ENCODE measurements around the gene OTULINL. TPM values are rescaled to one million over a fixed set of nuclear protein-coding genes. Genes with fewer than 3 reads are reported as not detected.

The OTULINL gene
- polyA plus RNA-seq, 1 donor (not counting 4 experiments of a cell fraction or from before 2014, with no cell fraction given) = 0.62 TPM

DNA sequence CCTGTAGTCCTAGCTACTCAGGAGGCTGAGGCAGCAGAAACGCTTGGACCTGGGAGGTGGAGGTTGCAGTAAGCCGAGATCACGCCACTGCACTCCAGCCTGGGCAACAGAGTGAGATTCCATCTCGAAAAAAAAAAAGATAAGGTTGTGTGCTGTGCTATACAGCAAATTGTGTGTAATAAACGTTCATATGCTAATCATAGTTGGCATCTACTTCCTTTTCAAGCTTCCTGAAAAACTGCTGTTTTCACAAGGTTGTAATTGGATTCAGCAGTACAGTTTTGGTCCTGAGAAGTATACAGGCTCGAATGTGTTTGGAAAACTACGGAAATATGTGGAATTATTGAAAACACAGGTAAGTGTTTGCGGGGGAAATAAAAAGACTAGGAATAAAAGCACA is 25.5 kb downstream of the OTULINL start:
- H3K79me2 ChIP-seq (ENCODE audit: control insufficient read depth, insufficient read depth, low read length) = no peaks in the 10 kb centered on the region
- H3K4me2 ChIP-seq (ENCODE audit: control insufficient read depth, extremely low read depth, insufficient read depth, low read depth, low read length) = no peak overlapping the region
- H3K4me3 ChIP-seq (ENCODE audit: control insufficient read depth in 2 of 3, extremely low read depth in 1 of 3, insufficient read depth in 2 of 3, low read depth in 1 of 3, low read length in 3 of 3) = no peak overlapping the region
- H4K20me1 ChIP-seq (ENCODE audit: control insufficient read depth, extremely low read depth, insufficient read depth, low read length) = no peaks in the 10 kb centered on the region
- no peak overlapping the region for H3K27ac ChIP-seq (ENCODE audit: control insufficient read depth, insufficient read depth, low read length)
- no peaks in the 10 kb centered on the region for H3K9me3 ChIP-seq (ENCODE audit: control insufficient read depth, low read depth, low read length)
- H2AFZ ChIP-seq (ENCODE audit: control insufficient read depth, low read length) = no peak overlapping the region
- FAIRE-seq (no peak), DNase-seq (ENCODE audit: low read depth, low spot score) (no peak)
- no peaks in the 10 kb centered on the region for H3K9me1 ChIP-seq (ENCODE audit: control insufficient read depth, extremely low read depth, insufficient read depth, low read length)
- H3K4me1 ChIP-seq (ENCODE audit: control insufficient read depth, extremely low read depth, insufficient read depth, low read length) = no peaks in the 10 kb centered on the region
- TF ChIP-seq EZH2 (IDR thresholded peaks at IDR 0.05; ENCODE audit: low read length) = no peak
- TF ChIP-seq, protein P1, sequence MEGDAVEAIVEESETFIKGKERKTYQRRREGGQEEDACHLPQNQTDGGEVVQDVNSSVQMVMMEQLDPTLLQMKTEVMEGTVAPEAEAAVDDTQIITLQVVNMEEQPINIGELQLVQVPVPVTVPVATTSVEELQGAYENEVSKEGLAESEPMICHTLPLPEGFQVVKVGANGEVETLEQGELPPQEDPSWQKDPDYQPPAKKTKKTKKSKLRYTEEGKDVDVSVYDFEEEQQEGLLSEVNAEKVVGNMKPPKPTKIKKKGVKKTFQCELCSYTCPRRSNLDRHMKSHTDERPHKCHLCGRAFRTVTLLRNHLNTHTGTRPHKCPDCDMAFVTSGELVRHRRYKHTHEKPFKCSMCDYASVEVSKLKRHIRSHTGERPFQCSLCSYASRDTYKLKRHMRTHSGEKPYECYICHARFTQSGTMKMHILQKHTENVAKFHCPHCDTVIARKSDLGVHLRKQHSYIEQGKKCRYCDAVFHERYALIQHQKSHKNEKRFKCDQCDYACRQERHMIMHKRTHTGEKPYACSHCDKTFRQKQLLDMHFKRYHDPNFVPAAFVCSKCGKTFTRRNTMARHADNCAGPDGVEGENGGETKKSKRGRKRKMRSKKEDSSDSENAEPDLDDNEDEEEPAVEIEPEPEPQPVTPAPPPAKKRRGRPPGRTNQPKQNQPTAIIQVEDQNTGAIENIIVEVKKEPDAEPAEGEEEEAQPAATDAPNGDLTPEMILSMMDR (optimal IDR thresholded peaks at IDR 0.05 in 1 of 3, IDR thresholded peaks at IDR 0.05 in 1 of 3, conservative IDR thresholded peaks at IDR 0.05 in 1 of 3; ENCODE audit: extremely low read depth in 1 of 3, insufficient read depth in 2 of 3, low read length in 3 of 3) = no peak
- no peak overlapping the region for H3K9ac ChIP-seq (ENCODE audit: control insufficient read depth, extremely low read depth, insufficient read depth, low read length)
- no peaks in the 10 kb centered on the region for H3K36me3 ChIP-seq (ENCODE audit: control insufficient read depth in 2 of 2, extremely low read depth in 1 of 2, insufficient read depth in 2 of 2, low read length in 2 of 2)
- dilution Hi-C loops (cut with MboI; ENCODE audit: extremely low pct_ligation_motif_present, low sequenced_read_pairs) = no loop called here
- H3K27me3 ChIP-seq (ENCODE audit: control insufficient read depth, extremely low read depth, insufficient read depth, low read length) = no peaks in the 10 kb centered on the region

DNA sequence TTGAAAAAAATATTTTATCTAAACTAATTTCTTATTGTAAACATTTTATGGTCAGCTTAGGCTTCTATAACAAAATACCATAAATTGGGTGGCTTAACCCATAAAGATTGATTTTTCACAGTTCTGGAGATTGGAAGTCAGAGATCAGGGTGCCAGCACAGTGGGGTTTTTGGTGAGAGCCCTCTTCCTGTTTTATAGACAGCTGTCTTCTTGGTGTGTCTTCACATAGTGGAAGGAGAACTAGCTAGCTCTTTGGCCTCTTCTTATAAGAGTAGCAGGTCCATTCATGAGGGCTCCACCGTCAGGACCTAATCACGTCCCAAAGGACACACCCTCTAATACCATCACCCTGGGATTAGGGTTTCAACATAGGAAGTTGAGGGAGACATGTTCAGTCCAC is 26.6 kb downstream of the OTULINL start:
- Histone ChIP-seq H3K4me3 (ENCODE audit: control insufficient read depth in 2 of 3, extremely low read depth in 1 of 3, insufficient read depth in 2 of 3, low read depth in 1 of 3, low read length in 3 of 3) (no peak overlapping the region), H4K20me1 (ENCODE audit: control insufficient read depth, extremely low read depth, insufficient read depth, low read length) (no peaks in the 10 kb centered on the region), H3K4me1 (ENCODE audit: control insufficient read depth, extremely low read depth, insufficient read depth, low read length) (no peaks in the 10 kb centered on the region), H3K27ac (ENCODE audit: control insufficient read depth, insufficient read depth, low read length) (no peak overlapping the region), H3K27me3 (ENCODE audit: control insufficient read depth, extremely low read depth, insufficient read depth, low read length) (no peaks in the 10 kb centered on the region), H3K4me2 (ENCODE audit: control insufficient read depth, extremely low read depth, insufficient read depth, low read depth, low read length) (no peak overlapping the region), H3K9me3 (ENCODE audit: control insufficient read depth, low read depth, low read length) (no peaks in the 10 kb centered on the region), H3K36me3 (ENCODE audit: control insufficient read depth in 2 of 2, extremely low read depth in 1 of 2, insufficient read depth in 2 of 2, low read length in 2 of 2) (no peaks in the 10 kb centered on the region), H3K79me2 (ENCODE audit: control insufficient read depth, insufficient read depth, low read length) (no peaks in the 10 kb centered on the region), H3K9ac (ENCODE audit: control insufficient read depth, extremely low read depth, insufficient read depth, low read length) (no peak overlapping the region), H3K9me1 (ENCODE audit: control insufficient read depth, extremely low read depth, insufficient read depth, low read length) (no peaks in the 10 kb centered on the region), H2AFZ (ENCODE audit: control insufficient read depth, low read length) (no peak overlapping the region)
- FAIRE-seq (no peak), DNase-seq (ENCODE audit: low read depth, low spot score) (no peak)
- dilution Hi-C loops (cut with MboI; ENCODE audit: extremely low pct_ligation_motif_present, low sequenced_read_pairs) = no loop called here
- TF ChIP-seq, protein P1 (optimal IDR thresholded peaks at IDR 0.05 in 1 of 3, IDR thresholded peaks at IDR 0.05 in 1 of 3, conservative IDR thresholded peaks at IDR 0.05 in 1 of 3; ENCODE audit: extremely low read depth in 1 of 3, insufficient read depth in 2 of 3, low read length in 3 of 3) = no peak
- TF ChIP-seq EZH2 (IDR thresholded peaks at IDR 0.05; ENCODE audit: low read length) = no peak
